Stomach (tissue), 4 donors: ENCODE measurements around the gene FOXP3.

Experiments used
- EP300 ChIP-seq: sonication (generic); formaldehyde crosslinking; IDR thresholded peaks from one replicate; pipeline ENCODE4 v1.6.1; 2017; ENCODE audit warnings: antibody characterized with exemption
- TF ChIP-seq, protein P1 (sequence below), 7 experiments: fragments of 450-650 bp in 4 of 7; fragments of 200-600 bp in 3 of 7; sonication (generic) in 3 of 7; IDR thresholded peaks; one replicate each; pipeline ENCODE4 v1.5.1; 2016 to 2019; ENCODE audit warnings: antibody characterized with exemption in 7 of 7, control low read depth in 2 of 7, mild to moderate bottlenecking in 1 of 7

GRCh38 chrX:49247346-49247745 lies 17.2 kb downstream of the FOXP3 start:
- TF ChIP-seq, protein P1, sequence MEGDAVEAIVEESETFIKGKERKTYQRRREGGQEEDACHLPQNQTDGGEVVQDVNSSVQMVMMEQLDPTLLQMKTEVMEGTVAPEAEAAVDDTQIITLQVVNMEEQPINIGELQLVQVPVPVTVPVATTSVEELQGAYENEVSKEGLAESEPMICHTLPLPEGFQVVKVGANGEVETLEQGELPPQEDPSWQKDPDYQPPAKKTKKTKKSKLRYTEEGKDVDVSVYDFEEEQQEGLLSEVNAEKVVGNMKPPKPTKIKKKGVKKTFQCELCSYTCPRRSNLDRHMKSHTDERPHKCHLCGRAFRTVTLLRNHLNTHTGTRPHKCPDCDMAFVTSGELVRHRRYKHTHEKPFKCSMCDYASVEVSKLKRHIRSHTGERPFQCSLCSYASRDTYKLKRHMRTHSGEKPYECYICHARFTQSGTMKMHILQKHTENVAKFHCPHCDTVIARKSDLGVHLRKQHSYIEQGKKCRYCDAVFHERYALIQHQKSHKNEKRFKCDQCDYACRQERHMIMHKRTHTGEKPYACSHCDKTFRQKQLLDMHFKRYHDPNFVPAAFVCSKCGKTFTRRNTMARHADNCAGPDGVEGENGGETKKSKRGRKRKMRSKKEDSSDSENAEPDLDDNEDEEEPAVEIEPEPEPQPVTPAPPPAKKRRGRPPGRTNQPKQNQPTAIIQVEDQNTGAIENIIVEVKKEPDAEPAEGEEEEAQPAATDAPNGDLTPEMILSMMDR (IDR thresholded peaks at IDR 0.05), result no peak
- TF ChIP-seq EP300, result no peak
